GM18907 (cell line): ENCODE results near the gene SRBD1.

Source experiments
- ATAC-seq: cut with Tn5 transposase; IDR thresholded peaks from one replicate; pipeline ENCODE4 v1.9.1; 2021; ENCODE audit warnings: mild to moderate bottlenecking, moderate library complexity; ENCODE audit not compliant: unreplicated experiment

The SRBD1 gene

GRCh38 chr2:45388541-45389100, 222.4 kb downstream of the SRBD1 start:
- no peak for ATAC-seq

- ATAC-seq, result no peak
Measured at GRCh38 chr2:45382744-45383143, 228.3 kb downstream of the SRBD1 start.

- ATAC-seq, result no peak
Measured at GRCh38 chr2:45380131-45380836, 230.8 kb downstream of the SRBD1 start.

- no peak for ATAC-seq
Measured at GRCh38 chr2:45379399-45380087, 231.5 kb downstream of the SRBD1 start.

GRCh38 chr2:45373534-45373933, 237.5 kb downstream of the SRBD1 start:
- ATAC-seq, result no peak

GRCh38 chr2:45370369-45370768, 240.7 kb downstream of the SRBD1 start:
- no peak for ATAC-seq

GRCh38 chr2:45368792-45369191, 242.3 kb downstream of the SRBD1 start:
- ATAC-seq, result no peak

GRCh38 chr2:45361666-45362065, 249.4 kb downstream of the SRBD1 start:
- ATAC-seq, result no peak

GRCh38 chr2:45354776-45355175, 256.3 kb downstream of the SRBD1 start:
- ATAC-seq, result no peak

- ATAC-seq, result no peak
Measured at GRCh38 chr2:45353879-45354278, 257.2 kb downstream of the SRBD1 start.

GRCh38 chr2:45352506-45352905, 258.6 kb downstream of the SRBD1 start:
- no peak for ATAC-seq

- no peak for ATAC-seq
Measured at GRCh38 chr2:45345331-45346234, 265.5 kb downstream of the SRBD1 start.

GRCh38 chr2:45344502-45344901, 266.6 kb downstream of the SRBD1 start:
- no peak for ATAC-seq

GRCh38 chr2:45344071-45344470, 267.0 kb downstream of the SRBD1 start:
- ATAC-seq, result no peak

- ATAC-seq, result no peak
Measured at GRCh38 chr2:45343251-45344017, 267.6 kb downstream of the SRBD1 start.

GRCh38 chr2:45340318-45340717, 270.7 kb downstream of the SRBD1 start:
- ATAC-seq, result no peak

GRCh38 chr2:45339253-45339652, 271.8 kb downstream of the SRBD1 start:
- ATAC-seq, result no peak
